ENCODE results near the gene RGS12.

DNA sequence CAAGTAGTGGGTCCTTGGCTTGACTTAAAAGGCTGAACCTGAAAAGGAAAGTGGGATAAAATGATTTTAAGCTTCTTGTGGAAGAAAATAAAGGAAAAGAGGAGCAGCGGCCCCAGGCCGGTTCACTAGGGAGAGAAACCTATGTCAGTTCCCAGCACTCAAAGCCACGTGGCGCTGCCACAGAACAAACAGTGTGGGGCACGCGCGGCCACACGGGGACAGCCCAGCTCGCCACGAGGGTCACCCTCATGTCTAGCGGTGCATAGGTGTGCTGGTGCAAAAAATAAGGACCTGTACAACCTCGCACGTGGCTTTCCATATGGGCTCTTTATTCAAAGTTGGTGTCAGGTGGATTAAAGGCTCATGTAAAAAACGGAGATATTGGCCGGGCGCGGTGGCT lies 26.7 kb upstream of the RGS12 start:
- no peak for TF ChIP-seq POLR2A (IDR thresholded peaks at IDR 0.05)
- TF ChIP-seq, protein P1, sequence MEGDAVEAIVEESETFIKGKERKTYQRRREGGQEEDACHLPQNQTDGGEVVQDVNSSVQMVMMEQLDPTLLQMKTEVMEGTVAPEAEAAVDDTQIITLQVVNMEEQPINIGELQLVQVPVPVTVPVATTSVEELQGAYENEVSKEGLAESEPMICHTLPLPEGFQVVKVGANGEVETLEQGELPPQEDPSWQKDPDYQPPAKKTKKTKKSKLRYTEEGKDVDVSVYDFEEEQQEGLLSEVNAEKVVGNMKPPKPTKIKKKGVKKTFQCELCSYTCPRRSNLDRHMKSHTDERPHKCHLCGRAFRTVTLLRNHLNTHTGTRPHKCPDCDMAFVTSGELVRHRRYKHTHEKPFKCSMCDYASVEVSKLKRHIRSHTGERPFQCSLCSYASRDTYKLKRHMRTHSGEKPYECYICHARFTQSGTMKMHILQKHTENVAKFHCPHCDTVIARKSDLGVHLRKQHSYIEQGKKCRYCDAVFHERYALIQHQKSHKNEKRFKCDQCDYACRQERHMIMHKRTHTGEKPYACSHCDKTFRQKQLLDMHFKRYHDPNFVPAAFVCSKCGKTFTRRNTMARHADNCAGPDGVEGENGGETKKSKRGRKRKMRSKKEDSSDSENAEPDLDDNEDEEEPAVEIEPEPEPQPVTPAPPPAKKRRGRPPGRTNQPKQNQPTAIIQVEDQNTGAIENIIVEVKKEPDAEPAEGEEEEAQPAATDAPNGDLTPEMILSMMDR (IDR thresholded peaks at IDR 0.05), result no peak

All from tibial nerve (tissue), 3 donors.